ENCODE measurements around the gene ANK3.
A peak's percentile ranks its signal among the peaks of the same experiment; 100 is the strongest.
"Not testable (repeated sequence)": the region's sequence is repeated elsewhere in the genome, so short reads cannot be mapped to it uniquely, and the experiment has no call there.

ANK3 gene

GRCh38 chr10:60073781-60074656 lies 315.7 kb downstream of the ANK3 start:
- no peak for DNase-seq

GRCh38 chr10:60073397-60073780 lies 316.3 kb downstream of the ANK3 start:
- no peak for DNase-seq

DNA sequence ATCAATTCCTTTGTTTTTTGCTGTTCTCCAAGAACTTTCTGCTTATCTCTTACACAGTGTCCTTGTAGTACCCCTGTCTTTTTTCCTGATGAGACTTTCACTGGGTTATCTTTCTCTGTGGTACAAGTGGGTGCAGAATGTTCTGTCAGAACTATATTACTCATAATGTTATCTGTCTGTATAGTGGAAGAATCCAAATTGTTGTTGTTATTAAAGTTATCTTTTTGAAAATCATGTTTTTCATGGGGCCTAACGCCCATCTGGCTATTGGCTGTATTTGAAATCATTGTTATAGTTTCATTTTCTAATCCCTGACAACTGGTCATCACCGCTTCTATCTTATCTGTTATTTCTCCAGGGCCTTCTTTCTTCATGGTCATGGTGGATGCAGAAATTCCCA lies 320.4 kb downstream of the ANK3 start:
- DNase-seq: no peak

DNA sequence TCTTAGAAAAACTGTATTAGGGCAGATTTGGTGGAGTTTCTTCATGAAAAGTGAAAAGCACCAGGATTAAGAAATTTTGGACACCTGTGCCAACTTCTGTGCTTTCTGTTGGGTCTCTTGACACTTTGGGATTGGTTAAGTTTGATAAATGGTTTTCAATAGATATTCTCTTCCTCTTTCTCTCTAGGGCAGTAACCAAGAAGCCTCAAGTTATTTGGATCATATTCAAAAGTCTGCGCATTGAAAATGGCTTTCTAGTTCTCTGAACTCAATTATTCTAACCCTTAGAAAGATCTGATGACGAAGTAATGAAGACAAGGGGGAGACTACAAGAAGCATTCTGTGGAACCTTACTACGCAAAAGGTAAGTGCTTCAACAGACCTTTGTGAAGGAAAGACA lies 339.3 kb downstream of the ANK3 start:
- no peak for DNase-seq

GRCh38 chr10:60048091-60048501 lies 341.6 kb downstream of the ANK3 start:
- no peak for DNase-seq

- no peak for DNase-seq
Measured at GRCh38 chr10:60045571-60045970, 344.1 kb downstream of the ANK3 start.

- no peak for DNase-seq
Measured at GRCh38 chr10:60044971-60045370, 344.7 kb downstream of the ANK3 start.

DNA sequence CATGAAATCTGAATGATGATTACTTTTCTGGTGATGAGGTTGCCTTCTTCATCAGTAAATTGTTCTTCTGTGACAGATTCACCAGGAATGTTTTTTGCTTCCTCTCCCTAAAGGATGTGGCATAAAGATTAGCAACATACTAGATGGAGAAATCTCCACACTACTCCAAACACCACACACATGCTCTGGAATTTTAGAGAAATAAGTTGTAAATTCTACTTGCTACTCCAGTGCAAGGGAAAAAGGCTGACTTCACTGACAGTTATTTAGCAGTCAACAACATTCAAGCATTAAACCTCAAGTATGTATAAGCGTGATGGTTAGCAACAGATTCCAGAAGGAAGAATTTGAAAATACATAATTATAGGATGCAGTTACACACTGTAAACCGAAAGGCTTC lies 345.4 kb downstream of the ANK3 start:
- DNase-seq: no peak

- DNase-seq: no peak
Measured at GRCh38 chr10:60043561-60044241, 346.0 kb downstream of the ANK3 start.

DNA sequence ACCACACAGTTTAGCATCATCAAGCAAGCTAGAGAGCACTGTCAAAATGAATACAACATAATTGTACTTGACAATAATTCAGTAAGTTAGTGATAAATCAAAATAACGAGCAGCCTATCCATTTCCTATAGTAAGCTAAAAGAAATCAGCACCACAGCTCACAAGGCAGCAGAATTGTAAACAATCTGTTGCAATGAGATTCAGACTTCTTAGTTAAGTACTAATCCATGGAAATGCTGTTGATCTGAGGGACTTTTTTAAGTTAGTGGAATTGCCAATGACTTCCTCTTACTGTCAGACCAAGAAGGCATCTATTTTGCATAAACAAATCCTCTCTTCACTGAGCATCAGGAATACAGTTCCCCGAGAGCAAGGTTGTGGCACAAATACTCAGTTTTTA lies 346.8 kb downstream of the ANK3 start:
- no peak for DNase-seq

GRCh38 chr10:60042262-60042661 lies 347.4 kb downstream of the ANK3 start:
- DNase-seq: no peak

DNA sequence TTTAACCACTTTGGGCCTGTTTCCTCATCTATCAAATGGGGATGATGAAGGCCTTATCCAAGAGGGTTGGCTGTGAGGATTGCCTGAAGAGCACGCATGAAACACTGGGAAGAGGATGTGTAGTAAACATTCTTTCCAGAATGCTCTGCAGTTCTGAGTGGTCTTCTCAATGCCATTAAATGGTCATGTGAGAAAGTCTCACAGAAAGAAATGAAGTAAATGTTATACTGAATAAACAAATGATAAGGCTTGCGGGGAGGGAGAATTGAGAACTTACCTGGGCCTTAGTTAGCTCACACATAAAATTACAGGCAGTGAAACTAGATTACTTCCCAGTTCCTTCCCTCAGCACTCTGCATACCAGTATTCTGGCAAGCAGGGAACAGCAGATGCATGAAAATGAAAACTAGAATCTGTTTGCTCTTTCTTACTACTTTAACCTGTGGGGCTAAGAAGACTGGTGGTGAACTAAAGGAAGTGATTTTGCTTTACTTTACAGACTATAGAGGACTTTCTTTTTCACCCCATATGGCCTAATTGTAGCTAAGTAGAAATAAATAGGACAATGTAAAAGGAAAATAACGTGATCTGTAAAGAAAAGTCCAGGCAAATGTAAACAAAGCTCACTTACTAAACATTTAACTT lies 348.1 kb downstream of the ANK3 start:
- DNase-seq: no peak

GRCh38 chr10:60040014-60040662 lies 349.5 kb downstream of the ANK3 start:
- no peak for DNase-seq

DNA sequence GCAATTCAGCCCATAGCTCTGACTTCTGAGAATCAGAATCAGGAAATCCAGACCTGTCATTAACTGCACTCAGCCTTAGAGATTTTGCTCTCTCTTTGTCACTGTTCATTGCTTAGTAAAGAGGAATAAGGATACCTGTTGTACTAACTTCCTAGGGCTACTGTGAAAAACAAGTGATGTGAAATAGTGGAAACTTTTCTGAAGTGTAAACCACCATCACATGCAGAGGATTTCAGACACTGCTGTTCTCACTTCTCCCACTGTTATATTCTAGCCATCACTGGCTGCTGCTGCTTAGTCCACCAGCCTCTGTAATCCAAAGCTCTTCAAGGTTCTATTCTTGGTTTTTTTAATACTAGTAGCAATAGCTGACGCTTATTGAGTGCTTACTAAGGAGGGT lies 353.7 kb downstream of the ANK3 start:
- no peak for DNase-seq

DNA sequence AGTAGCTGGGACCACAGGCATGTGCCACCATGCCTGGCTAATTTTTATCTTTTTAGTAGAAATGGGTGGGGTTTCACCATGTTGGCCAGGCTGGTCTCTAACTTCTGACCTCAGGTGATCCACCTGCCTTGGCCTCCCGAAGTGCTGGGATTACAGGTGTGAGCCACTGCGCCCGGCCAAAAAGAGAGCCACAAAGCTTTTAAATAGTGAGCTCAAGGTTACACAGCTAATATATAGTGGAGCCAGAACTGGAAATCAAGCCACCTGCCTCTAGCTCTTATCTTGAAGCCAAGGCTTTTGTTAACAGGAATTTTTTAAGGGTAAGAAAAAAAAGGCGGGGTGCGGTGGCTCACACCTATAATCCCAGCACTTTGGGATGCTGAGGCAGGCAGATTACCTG lies 354.3 kb downstream of the ANK3 start:
- not testable (repeated sequence) for DNase-seq

DNA sequence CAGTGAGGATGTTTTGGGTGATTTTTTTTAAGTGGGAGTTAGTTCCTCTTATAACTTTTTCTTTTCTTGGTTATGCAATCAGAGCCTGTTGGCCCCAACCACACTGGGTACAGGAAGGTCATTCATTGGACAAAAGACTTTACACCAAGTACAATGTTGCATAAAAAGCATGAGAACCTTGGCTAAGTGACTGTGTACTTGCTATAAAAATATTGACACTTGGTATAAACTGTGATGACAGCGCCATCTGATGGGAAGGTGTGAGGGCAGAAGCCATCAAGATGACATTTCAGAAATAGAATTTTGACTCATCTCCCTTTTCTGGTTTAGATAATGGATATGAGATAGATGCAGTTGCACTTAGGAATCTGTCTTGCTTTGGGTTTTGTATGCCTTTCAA lies 357.0 kb downstream of the ANK3 start:
- DNase-seq: peak; percentile 44

GRCh38 chr10:60031664-60032063 lies 358.0 kb downstream of the ANK3 start:
- DNase-seq: peak; percentile 8

GRCh38 chr10:60031183-60031582 lies 358.5 kb downstream of the ANK3 start:
- no peak for DNase-seq

DNA sequence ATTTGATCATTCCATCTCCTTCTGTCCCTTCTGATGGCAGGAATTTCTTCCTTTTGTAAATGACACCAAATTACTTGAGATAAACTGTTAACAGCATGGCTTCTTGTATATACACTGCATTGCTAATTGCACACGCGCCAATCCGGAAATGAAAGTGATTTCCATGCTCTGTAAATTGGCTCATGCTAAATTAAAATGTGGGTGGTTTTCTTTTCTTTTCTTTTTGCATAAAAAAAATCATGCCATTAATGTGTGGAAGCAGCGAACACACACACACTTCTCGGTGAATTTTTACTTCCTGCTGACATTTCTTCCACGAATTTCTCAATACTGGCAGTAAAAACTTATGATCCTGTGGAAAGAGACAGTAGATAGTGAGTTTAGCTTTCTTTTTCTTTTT lies 360.2 kb downstream of the ANK3 start:
- no peak for DNase-seq

DNA sequence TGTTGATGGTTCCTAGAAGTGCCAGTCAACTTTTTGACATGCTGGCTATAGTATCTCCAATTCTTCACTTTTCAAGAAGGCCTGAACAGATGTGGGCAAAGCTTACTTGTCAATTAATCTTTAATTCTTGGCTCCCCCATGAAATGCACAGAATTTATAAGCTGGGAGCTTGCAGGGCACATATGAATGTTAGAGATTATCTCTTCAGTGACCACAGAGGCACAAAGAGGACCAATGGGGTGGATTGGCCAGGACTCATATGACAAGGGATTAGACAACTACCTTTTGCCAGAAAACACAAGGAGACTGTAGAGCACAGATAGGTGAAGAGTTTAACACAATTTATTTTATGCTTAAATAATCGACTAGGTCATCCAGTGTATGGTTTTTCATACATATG lies 361.6 kb downstream of the ANK3 start:
- DNase-seq: no peak

GRCh38 chr10:60025279-60025678 lies 364.4 kb downstream of the ANK3 start:
- DNase-seq: no peak

- DNase-seq: no peak
Measured at GRCh38 chr10:60024506-60024905, 365.2 kb downstream of the ANK3 start.

- no peak for DNase-seq
Measured at GRCh38 chr10:60023155-60023877, 366.4 kb downstream of the ANK3 start.
